NCI-H1092 (cell line): ENCODE measurements around the gene UBD.

Source experiments
- DNase-seq: peaks from one replicate; lab custom pipeline; 2025; lab: John Stamatoyannopoulos, UW

The UBD gene

DNA sequence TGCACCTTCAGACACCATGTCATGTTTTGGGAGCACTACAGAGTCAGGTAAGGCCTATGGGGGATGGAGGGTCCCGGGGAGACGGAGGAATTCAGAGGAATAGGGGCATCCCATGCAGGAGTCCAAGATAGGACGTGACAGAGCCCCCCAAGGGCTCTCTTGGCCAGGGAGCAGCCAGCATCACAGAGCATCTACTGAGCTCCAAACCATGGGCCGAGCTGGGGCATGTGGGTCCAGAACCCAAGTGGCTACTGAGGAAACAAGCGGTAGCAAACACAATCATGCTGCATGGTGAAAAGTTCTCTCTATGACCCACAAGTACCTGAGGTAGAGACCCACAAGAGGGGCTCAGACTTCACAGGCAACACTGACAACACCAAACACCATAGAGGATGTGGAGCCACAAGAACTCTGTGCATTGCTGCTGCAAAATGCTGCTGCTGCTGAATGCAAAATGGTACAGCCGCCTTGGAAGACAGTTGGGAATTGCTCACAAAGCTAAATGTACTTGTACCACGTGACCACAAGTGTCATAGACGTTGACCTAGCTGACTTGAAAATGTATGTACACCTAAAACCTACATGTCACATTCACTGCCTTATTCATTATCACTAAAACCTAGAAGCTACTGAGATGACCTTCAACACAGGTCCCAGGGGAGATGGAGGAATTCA, 38.4 kb downstream of the UBD start:
- DNase-seq = no peak

- DNase-seq = no peak
Observed at GRCh38 chr6:29520232-29520631, 39.3 kb downstream of the UBD start.

DNA sequence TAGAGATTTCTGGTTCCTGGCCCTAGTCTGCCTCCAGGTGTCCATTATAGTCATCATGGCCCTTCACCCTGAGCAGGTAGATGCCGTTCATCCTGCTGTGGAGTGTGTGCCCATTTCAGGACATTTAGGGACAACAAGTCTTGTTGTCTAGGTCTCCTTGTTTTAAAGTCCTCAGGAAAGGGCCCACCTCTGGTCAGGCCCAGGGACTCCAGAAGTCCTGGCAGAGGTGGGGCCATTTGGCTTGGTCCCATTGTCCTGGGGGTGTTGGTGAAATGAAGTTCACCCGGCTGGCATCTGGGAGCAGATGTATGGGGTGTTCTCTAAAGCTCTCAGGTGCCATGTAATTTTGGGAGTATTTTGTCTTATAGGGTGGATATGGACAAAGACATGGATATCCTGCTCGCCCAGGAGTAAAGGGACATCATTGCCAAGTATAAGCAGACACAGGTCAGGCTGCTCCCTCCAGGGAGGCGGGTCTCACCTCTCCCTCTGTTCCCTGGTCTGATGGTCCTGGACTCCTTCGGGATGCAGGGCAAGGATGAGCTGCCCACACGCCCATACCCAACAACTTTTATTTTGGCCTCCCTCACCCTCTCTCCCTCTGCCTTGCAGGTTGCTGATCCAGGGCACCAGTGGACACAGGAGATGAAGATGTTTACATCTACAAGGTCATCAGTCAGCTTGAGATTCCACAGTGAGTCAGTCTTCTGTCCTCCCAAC, 40.1 kb downstream of the UBD start:
- no peak for DNase-seq

GRCh38 chr6:29517728-29518440, 41.6 kb downstream of the UBD start:
- no peak for DNase-seq

- no peak for DNase-seq
Observed at GRCh38 chr6:29517245-29517644, 42.3 kb downstream of the UBD start.

GRCh38 chr6:29516108-29516507, 43.4 kb downstream of the UBD start:
- DNase-seq = no peak

DNA sequence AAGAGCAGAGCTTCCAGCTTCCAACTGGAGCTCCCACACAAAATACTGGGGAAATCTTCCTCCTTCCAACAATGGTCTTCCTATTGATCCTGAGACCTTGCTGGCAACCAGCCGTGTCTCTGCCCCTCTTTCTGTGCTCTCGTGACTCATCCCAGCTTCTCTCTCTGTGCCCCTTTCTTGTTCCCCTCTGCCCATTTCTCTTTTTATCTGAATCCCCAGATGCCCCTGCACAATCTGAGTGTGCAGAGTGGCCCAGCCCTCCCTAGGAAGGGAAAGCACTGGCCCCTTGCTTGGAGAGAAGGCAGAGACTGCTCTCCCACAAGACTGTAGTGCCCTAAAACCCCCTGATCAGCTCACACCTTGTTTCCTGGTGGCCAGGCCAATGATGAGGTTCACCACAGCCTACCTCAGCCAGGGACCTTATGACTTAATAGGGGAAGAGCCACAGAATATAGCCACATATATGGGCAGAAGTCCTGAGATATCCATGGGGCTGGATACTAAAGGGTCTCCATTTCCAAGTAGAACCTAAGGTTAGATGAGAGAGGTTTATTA, 48.7 kb downstream of the UBD start:
- DNase-seq = no peak

- no peak for DNase-seq
Observed at GRCh38 chr6:29510202-29510601, 49.3 kb downstream of the UBD start.

DNA sequence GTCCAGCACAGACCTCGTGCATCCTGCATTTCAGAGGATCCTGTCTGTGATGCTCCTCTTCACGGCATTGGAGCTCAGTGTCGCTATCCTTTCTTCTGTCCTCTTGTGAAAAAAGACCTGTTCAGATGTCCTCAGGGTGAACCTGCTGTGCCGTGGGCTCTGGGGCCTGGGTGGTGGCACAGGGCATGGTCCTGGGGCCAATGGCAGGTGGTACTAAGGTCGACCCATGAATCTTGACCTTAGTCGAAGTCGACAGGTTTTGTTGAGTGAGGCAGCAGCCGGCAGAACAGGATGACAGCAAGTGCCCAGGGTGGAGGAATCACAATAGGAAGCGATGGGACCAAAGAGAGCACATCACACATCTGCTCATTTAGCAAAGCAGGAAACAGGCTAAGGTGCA, 49.8 kb downstream of the UBD start:
- no peak for DNase-seq

DNA sequence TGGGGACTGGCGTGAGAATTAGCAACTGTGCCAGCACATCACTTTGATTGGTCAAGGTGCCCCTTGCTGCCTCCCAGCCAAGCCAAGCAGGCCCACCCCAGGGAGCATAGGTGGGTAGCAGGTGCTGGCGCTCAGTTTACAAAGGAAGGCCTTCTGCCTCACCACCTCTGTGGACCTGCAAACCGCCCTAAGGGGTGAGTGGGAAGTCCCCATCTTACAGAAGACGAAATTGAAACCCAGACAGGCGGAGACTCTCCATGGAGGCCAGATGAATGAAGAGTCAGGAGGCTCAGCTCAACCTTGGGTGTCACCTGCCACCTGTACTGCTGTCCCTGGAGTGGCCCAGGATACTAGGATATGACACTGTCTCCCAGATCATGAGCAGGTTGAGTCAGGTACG, 50.3 kb downstream of the UBD start:
- no peak for DNase-seq

GRCh38 chr6:29507319-29507718, 52.2 kb downstream of the UBD start:
- no peak for DNase-seq

DNA sequence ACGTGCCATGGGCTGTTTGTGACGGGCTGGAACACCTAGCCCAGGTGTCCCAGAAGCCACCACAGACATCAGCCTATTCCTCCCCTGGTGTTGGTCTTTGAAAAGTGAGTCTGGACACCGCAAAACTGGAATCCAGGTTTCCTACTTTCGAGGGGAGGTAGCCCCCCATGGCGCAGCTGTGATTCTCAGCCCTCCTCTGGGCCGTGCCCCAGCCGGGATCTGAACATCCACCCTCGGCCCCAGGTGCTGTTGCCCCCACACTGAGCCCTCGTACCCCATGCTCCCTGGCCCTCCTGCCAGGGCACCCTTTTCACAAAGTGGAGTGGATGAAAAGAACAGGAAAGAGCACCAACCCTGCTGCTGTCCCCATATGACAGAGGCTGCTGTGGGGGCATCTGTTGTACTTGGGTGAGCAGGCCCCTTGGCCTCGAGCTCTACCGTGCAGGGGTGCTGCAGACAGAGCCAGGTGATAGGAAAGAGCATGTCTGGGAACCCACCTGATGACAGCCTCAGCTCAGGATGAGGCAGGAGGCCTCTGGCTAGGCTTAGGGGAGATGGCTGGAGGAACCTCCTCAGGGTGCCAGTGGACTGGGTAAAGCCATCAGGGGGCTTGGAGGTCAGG, 53.0 kb downstream of the UBD start:
- DNase-seq = no peak

- no peak for DNase-seq
Observed at GRCh38 chr6:29505808-29506207, 53.7 kb downstream of the UBD start.
